ENCODE data around the gene KAZN. TPM values are rescaled to one million over a fixed set of nuclear protein-coding genes. Genes with fewer than 3 reads are reported as not detected.

KAZN gene
- total RNA-seq, 1 experiment from 2014 or later: 2.4 TPM

DNA sequence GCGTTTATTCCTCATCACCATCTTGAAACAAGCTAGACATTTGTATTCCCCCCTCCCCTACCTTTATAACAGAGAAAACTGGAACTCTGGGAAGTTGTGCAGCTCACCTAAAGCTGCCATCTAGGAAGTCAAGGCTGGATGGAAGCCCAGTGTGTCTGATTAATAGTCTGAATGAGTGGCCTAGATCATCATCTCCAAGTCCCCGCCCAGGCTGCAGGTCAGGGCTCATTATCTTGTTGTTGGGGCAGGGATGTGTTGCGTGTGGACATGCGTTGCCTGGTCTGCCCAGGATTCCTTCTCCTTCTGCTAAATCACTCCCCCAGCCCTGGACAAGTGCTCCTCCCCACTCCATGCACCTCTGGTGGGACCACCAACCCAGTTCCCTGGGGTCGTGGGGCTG, 14.7 kb upstream of the KAZN start:
- H3K36me3 ChIP-seq (ENCODE audit: control insufficient read depth, insufficient read depth, low read length): no peaks in the 10 kb centered on the region
- no peaks in the 10 kb centered on the region for H3K4me1 ChIP-seq
- intact Hi-C loops (cut with micrococcal nuclease; ENCODE audit: unreplicated experiment): no loop called here
- POLR2A ChIA-PET: no interaction called here
- Mint-ChIP-seq H3K4me3 (ENCODE audit: unreplicated experiment) (no peak overlapping the region), H3K27me3 (ENCODE audit: insufficient read depth, unreplicated experiment) (peaks cover 11% of the 10 kb centered on the region), H3K4me1 (ENCODE audit: low read depth, unreplicated experiment) (no peaks in the 10 kb centered on the region), H3K9me3 (ENCODE audit: unreplicated experiment) (peaks cover 15% of the 10 kb centered on the region), H3K36me3 (ENCODE audit: insufficient read depth, unreplicated experiment) (no peaks in the 10 kb centered on the region), H3K27ac (ENCODE audit: unreplicated experiment) (no peak overlapping the region)
- H3K9me3 ChIP-seq: no peaks in the 10 kb centered on the region
- BruUV-seq (replicated peaks): no TSS peak
- DNase-seq: no peak
- no peak overlapping the region for H3K4me3 ChIP-seq (ENCODE audit: low read depth, low read length)
- TF ChIP-seq, protein P1, sequence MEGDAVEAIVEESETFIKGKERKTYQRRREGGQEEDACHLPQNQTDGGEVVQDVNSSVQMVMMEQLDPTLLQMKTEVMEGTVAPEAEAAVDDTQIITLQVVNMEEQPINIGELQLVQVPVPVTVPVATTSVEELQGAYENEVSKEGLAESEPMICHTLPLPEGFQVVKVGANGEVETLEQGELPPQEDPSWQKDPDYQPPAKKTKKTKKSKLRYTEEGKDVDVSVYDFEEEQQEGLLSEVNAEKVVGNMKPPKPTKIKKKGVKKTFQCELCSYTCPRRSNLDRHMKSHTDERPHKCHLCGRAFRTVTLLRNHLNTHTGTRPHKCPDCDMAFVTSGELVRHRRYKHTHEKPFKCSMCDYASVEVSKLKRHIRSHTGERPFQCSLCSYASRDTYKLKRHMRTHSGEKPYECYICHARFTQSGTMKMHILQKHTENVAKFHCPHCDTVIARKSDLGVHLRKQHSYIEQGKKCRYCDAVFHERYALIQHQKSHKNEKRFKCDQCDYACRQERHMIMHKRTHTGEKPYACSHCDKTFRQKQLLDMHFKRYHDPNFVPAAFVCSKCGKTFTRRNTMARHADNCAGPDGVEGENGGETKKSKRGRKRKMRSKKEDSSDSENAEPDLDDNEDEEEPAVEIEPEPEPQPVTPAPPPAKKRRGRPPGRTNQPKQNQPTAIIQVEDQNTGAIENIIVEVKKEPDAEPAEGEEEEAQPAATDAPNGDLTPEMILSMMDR (IDR thresholded peaks at IDR 0.05; ENCODE audit: insufficient read depth in 1 of 2, low read depth in 1 of 2, low read length in 1 of 2, severe bottlenecking in 1 of 2, unreplicated experiment in 1 of 2): no peak
- CTCF ChIA-PET: no interaction called here
- no peaks in the 10 kb centered on the region for H3K27me3 ChIP-seq (replicated peaks; ENCODE audit: control insufficient read depth, insufficient read depth, low read length)

DNA sequence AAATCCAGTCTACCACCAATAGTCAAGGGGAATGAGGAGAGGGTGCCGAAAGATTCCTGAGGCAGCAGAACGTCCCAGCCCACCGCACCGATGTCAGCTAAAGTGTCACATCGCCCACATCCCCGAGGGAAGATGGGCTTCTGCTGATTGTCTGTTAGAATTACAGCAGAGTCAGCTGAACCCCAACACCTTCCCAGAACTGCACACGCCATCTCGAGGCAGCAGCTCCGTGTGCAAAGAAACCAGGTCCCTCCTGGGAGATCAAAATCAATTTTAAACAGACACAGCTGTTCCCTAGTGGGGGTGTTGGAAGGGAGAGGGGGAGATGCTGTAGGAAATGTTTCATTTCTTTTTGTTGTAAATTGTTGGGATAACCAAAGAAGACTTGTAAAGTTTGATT, 12.8 kb upstream of the KAZN start:
- BruUV-seq (replicated peaks): no TSS peak
- Histone ChIP-seq H3K9me3 (no peaks in the 10 kb centered on the region), H3K4me1 (no peaks in the 10 kb centered on the region), H3K27me3 (replicated peaks; ENCODE audit: control insufficient read depth, insufficient read depth, low read length) (no peaks in the 10 kb centered on the region), H3K4me3 (ENCODE audit: low read depth, low read length) (no peak overlapping the region), H3K36me3 (ENCODE audit: control insufficient read depth, insufficient read depth, low read length) (no peaks in the 10 kb centered on the region)
- ChIA-PET CTCF (no interaction called here), POLR2A (no interaction called here)
- no peak for DNase-seq
- Mint-ChIP-seq H3K27ac (ENCODE audit: unreplicated experiment) (no peak overlapping the region), H3K36me3 (ENCODE audit: insufficient read depth, unreplicated experiment) (no peaks in the 10 kb centered on the region), H3K4me3 (ENCODE audit: unreplicated experiment) (no peak overlapping the region), H3K27me3 (ENCODE audit: insufficient read depth, unreplicated experiment) (peaks cover 11% of the 10 kb centered on the region), H3K9me3 (ENCODE audit: unreplicated experiment) (peaks cover 13% of the 10 kb centered on the region), H3K4me1 (ENCODE audit: low read depth, unreplicated experiment) (no peaks in the 10 kb centered on the region)
- intact Hi-C loops (cut with micrococcal nuclease; ENCODE audit: unreplicated experiment): no loop called here
- TF ChIP-seq, protein P1 (IDR thresholded peaks at IDR 0.05; ENCODE audit: insufficient read depth in 1 of 2, low read depth in 1 of 2, low read length in 1 of 2, severe bottlenecking in 1 of 2, unreplicated experiment in 1 of 2): no peak

DNA sequence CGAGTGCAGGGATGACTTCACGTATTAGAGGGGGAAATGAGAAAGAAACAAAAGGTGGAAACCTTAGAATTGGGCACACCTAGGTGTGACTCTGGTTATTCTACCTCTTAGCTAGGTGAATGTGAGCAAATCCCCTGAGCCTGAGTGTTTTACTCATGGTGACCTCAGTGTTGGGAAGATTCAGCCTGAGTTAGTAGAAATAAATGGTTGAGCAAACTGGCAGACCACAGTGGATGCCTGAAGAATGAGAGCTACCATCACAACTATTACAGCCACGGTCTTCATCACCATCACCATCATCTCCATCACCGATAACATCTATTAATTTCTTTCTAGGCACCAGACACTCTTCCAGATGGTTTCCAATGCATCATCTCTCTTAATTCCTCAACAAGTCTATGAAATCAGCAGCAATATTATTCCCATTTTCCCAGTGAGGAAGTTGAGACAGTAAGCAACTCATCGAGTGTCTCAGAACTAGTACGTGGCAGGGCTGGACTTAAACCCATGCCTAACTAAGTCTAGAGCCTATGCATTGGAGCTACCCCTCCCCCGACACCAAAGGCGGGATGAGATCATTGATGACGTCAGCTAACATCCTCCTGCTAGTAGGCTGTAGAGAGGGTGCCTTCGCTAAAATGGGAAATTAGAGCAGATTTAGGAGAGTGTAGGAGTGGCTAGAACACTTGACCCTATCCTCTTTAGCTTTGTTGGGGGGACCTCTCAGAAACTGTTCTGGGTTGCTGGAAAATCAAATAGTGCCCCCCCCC, 7.9 kb upstream of the KAZN start:
- ChIA-PET POLR2A (no interaction called here), CTCF (no interaction called here)
- Mint-ChIP-seq H3K36me3 (ENCODE audit: insufficient read depth, unreplicated experiment) (no peaks in the 10 kb centered on the region), H3K4me1 (ENCODE audit: low read depth, unreplicated experiment) (no peaks in the 10 kb centered on the region), H3K4me3 (ENCODE audit: unreplicated experiment) (no peak overlapping the region), H3K9me3 (ENCODE audit: unreplicated experiment) (no peaks in the 10 kb centered on the region), H3K27me3 (ENCODE audit: insufficient read depth, unreplicated experiment) (peaks cover 3% of the 10 kb centered on the region), H3K27ac (ENCODE audit: unreplicated experiment) (no peak overlapping the region)
- Histone ChIP-seq H3K4me1 (no peaks in the 10 kb centered on the region), H3K9me3 (no peaks in the 10 kb centered on the region), H3K4me3 (ENCODE audit: low read depth, low read length) (no peak overlapping the region), H3K36me3 (ENCODE audit: control insufficient read depth, insufficient read depth, low read length) (no peaks in the 10 kb centered on the region), H3K27me3 (replicated peaks; ENCODE audit: control insufficient read depth, insufficient read depth, low read length) (no peaks in the 10 kb centered on the region)
- no TSS peak for BruUV-seq (replicated peaks)
- TF ChIP-seq, protein P1 (IDR thresholded peaks at IDR 0.05; ENCODE audit: insufficient read depth in 1 of 2, low read depth in 1 of 2, low read length in 1 of 2, severe bottlenecking in 1 of 2, unreplicated experiment in 1 of 2): no peak
- intact Hi-C loops (cut with micrococcal nuclease; ENCODE audit: unreplicated experiment): no loop called here
- DNase-seq: no peak

Measured in Caco-2 (cell line).